NCI-H128 (cell line): Measurements from ENCODE around the gene DLG5.

Source experiments
- DNase-seq: peaks from one replicate; lab custom pipeline; 2025; ENCODE audit not compliant: unreplicated experiment; lab: John Stamatoyannopoulos, UW

DLG5 gene

DNA sequence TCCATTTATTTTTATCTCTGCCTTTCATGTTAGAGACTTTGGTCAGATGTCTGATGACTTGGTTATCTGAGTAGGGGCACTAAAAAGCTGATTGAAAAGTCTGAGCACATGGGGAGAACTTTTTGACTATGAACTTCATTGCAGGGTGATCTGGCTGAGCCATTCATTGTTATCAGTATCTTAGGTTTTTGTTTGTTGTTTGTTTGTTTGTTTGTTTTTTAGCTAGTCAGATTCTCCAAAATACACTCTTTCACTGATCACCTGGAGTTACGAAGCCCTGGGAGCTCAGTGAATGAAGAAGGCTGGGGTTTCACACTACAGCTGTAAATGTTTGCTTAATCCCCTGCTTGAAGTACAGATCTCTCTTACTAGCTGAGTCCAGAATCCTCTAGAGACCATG lies 28.6 kb upstream of the DLG5 start:
- DNase-seq = no peak

DNA sequence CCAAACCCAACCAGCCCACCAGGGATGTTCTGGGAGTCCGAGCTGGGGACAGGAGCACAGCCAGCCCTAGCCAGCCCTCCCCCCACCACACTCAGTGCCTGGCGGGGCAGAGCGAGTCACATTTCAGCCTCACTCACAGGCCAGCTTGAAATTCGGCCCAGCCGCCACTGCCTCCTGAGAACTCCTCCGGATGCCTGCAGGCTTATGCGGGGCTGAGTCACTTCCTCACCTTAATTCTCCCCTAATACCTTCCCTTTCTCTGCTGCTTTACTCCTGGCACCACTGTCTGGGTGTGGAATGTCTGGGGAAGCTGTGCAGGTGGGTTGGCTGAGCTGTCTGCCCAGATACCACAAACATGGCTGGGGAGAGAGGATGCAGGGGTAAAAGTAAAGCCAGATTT lies 22.6 kb upstream of the DLG5 start:
- DNase-seq = no peak

- no peak for DNase-seq
Observed at GRCh38 chr10:77946084-77946483, 19.5 kb upstream of the DLG5 start.

DNA sequence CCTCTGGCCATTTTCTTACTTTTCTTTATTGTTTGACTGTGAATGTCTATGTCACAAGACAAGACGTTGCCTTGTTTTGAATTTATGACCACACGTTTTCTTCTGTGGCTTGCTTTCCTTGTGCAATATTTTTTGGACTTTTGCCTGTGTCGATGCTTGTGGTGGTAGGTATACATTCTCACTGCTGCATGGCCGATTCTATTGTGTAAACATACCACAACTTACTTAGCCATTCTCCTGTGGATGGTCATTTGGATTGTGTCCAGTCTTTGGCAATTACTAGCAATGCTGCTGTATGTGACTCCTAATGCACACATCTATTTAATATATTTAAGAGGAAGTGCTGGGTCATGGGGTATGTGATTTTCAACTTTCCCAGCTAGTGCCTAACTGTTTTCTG lies 18.0 kb upstream of the DLG5 start:
- no peak for DNase-seq

DNA sequence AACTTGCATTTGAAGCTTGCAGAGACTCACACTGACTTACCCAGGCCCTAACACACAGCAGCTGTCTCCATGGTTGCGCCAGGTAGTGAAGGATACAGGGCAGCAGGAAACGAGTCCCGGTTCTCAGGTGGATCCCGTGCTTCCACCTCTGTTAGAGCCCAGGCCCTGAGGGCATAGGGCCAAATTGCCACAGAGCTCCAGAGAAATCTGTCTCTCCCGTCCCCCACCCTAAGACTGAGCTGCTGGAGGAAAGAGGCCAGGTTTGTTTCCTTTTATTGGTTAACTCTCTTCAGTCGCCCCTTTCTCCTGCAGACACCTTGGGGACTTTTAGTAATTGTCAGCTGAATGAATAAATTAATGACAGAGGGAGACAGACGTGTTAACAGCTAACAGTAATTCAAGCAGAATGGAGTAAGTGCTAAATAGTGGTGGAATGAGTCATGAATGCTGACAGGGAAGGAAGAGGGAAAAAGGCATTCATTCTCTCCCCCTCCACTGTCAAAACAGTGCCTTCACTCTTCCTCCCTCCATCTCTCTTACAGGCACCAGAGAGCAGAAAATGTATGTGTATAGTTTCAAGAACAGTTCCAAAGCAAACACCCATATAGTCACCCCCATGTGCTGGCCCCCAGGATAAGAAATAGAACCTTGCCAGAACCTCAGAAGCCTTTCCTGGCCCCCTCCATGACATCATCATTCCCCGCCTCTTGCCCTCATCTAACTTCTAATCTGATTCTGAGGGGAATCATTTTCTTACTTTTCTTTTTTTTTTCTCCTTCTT lies 16.8 kb upstream of the DLG5 start:
- no peak for DNase-seq

DNA sequence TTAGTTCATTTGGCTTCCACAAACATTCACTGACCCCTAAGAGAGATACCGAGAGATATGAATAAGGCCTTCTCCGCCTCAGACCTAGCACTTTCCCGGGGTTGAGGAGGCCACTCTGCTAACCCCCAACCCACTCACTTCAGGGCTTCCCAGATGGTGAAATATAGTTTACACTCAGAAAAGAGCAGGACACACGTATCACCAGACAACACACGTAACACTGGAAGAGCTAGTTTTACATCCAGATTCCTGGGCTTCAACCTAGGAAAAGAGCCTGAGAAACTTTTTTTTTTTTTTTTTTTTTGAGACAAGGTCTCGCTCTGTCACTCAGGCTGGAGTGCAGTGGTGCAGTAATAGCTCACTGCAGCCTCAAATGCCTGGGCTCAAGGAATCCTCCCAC lies 15.2 kb upstream of the DLG5 start:
- DNase-seq = no peak

DNA sequence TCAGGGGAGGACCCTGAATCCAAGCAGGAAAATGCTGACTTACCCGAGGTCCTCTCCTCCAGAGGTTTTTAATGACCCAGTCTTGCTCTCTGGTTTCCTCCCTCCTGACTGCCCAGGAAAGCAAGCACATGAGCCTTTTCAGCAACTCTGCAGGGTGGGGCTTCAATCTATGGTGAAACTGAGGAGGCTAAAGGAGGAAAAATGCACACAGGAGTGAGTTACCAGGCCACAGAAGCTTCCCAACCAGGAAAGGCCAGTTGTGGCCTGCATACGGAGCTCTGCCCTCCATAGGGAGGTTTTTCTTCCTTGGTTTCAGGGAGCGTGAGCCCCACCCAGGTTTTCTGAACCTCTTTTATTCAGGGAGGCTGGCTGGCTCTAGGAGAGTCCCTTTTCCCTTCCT lies 14.1 kb upstream of the DLG5 start:
- DNase-seq = no peak

DNA sequence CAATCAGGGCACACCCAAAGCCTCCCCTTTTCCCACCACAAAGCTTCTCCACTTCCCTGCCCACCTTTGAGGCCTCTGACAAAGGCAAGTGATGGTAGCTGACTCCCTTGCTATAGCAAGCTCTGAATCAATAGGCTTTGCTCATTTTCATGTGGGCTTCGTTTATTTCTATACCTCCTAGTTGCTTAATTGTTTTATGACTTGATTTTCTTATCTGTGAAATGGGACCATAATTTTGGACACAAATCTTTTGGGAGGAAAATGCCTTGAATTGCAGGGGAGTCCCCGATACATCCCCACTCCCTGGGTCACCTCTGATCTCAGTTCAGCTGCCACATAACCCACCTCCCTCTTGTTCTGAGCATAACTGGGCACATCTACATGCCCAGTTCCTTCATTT lies 13.7 kb upstream of the DLG5 start:
- no peak for DNase-seq

GRCh38 chr10:77939561-77940001 lies 13.0 kb upstream of the DLG5 start:
- DNase-seq = no peak

GRCh38 chr10:77936697-77937567 lies 10.4 kb upstream of the DLG5 start:
- DNase-seq = no peak

DNA sequence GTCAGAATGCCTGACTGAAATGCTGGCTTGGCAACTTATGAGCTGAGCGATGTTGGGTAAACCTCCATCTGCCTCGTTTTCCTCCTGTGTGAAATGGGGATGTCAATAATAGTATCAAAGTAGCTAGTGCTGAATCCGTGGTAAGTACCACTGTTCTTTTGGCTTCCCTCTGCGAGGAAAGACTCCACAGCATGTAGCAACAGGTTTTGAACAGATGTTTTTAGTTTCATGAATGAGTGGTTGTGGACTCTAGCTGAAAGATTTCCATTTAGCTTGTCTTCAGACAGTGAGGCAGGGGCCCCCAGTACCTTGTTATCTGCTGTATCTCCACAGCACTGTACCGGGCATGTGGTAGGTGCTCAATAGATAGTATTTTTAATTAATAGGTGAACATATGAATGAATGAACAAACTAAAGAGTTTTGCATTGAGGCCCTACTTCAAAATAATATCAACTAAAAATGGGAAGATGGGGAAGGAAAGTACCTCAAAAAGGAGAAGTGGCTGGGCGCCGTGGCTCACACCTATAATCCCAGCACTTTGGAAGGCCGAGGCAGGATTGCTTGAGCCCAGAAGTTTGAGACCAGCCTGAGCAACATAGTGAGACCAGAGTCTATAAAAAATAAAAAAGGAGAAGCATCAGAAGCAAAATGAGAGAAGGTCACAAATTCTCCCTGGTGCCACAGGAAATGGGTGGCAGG lies 5.6 kb upstream of the DLG5 start:
- DNase-seq = no peak

DNA sequence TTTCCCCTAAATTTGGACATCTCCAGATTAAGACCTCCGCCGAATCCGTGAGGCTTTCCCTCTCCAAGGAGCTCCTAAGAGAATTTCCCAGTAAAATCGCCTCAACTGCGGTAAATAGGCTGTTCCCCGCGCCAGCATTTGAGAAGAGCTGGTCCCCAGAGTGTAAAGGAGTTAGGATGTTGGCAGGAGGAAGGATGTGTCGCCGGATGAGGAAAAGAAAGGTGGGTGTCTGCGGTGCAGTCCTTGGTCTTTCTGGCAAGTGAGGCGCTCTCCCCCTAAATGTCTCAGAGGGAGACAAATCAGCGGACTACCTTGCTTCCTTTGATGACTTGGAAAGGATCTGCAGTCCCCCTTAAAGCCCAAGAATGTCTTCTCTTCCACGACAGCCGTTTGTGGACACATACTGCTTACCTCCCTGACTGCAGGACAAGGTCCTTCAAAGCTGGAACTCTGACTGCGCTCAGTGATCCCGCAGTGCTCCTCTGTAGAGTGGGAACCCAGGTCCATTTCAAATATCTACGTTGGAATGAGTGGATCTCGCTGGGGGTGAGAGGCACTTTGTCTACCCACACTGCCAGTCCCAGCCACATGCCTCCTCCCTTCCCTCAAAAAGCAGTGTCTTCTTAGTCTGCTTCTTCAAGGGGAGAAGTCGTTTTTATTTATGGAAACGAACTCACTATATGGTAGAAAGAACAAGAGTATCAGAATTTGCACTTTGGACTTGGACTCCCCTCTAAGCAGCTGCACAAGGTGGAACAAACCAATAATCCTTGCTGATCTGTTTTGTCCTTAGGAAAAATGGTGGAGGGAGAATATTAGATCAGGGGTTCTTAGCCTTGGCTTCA lies 1.1 kb upstream of the DLG5 start:
- DNase-seq = no peak

DNA sequence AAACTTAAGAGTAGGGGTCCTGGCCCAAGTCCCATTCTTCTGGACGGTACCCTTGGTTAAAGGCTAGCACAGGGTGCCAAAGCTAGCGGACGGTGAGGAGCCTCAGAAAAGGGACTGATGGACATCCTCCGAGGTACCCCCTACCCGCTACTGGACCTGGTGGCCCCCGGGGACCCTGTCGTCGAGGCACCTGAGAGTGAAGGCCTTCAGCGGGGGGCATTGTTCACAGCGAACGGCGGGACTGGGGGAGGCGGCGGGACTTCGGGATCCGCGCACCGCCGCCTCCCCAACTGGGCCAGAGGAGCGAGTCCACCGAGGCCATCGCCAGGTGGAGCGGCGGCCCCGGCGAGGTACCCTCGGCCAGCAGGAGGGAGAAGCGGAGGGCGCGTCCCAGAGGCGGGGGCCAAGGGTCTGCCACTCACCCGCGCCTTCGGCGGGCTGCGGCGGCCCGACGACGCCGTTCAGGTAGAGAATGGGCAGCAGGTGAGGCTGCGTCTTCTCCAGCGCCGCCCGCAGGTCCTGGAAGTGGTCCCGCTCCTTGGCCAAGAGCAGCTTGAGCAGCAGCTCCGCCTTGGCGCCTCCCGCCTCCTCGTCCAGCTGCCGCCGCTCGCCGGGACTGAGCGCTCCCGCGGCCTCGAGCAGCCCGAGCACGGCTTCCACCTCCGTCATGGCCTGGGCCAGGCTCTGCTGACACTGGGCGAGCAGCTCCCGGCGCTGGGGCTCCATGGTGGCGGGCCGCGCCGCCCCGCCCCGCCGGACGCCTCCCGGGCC lies 575 bp downstream of the DLG5 start:
- DNase-seq = no peak

DNA sequence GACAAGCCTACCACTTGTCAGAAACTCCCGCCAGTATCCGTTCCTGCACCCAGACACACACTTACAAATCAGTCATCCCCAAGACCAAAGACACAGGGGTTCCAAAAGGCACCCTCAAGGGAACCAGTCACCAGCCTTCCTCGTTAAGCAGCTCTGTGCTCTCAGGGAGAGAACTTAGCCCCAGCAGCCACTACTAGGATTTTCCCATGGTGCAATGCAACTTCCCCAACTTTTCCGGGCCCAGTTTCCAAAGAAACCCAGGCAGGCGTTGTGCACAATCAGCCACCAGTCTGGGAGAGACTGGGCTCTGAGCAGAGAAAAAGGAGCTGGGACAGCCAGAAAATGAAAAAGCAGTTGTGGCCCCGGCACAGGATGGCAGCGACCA lies 1.2 kb downstream of the DLG5 start:
- no peak for DNase-seq

- no peak for DNase-seq
Observed at GRCh38 chr10:77922566-77923179, 3.9 kb downstream of the DLG5 start.

GRCh38 chr10:77922055-77922454 lies 4.5 kb downstream of the DLG5 start:
- no peak for DNase-seq

DNA sequence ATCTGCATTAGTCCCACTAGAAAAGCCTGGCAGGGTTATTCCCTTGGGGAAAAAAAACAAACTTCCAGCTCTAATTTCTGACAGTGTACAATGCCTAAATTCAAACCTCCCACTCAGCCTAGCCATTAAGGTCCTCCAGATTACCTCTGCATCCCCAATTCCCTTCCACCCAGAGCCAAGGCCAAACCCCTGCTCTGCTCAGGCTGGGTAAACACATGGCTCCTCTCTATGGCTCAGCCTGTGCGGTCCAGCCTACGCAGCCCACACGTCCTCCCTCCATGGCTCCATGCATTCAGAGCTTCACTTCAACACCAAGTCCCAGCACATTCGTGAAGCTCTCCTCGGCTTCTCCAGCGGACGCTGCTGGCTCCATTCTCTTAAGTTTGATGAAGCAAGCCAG lies 5.2 kb downstream of the DLG5 start:
- DNase-seq = no peak

DNA sequence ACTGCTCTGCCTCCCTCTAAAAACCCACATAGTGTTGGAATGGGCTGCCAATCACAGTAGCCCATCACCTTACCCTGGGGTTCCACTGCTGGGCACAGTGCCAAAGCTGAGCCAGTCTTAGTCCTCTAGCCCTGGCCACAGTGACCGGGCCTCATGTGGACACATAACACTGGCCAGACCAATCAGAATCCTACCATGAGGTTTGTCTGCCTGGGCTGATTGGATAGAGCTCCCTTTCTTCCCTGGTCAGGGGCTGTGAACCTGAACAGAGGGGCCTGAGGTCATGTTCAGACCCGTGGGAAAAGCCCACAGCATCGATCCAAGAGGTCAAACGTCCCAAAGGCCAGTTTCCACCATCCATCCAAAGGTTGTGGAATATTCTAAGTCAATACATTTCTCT lies 6.1 kb downstream of the DLG5 start:
- DNase-seq = no peak

- no peak for DNase-seq
Observed at GRCh38 chr10:77919713-77920108, 6.8 kb downstream of the DLG5 start.
